Inflammatory macrophage treated with lipopolysaccharide for 4 hours (primary cell): ENCODE measurements around the gene PPARA.

ENCODE experiments used
- DNase-seq: peaks from one replicate; pipeline ENCODE4 v3.0.0-alpha.2; 2020

PPARA gene

DNA sequence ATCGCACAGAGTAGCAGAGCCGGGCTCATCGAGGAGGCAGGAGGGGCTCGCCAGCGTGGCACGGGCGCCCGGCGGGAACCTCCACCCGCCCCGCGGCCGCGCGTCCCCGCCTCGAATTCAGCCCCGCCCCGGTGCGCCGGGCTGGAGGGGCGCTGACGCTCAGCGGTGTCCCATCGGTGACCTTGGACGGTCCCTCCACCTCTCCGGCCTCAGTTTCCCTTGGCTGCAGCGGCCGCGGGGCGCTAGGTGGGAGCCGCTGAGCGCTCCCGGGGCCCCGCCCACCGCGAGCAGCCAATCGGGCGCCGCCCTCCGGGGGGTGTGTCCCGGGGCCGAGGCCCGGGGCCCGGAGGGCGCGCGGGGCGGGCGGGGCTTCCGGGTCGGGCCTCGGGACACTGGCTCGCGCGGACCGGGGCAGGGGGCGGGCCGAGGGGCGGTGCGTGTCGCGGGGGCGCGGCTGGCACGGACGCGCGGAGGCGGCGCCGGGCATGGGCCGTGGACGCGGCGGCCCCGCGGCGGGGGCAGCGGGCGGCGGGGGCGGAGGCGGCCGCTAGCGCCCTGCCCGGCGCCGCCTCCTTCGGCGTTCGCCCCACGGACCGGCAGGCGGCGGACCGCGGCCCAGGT, at the start of gene PPARA:
TSS of gene PPARA (plus strand) at position 493 of the 621 bp plus-strand sequence. CDS start 47,858 bp downstream, outside the sequence.
- peak; percentile 83 for DNase-seq

DNA sequence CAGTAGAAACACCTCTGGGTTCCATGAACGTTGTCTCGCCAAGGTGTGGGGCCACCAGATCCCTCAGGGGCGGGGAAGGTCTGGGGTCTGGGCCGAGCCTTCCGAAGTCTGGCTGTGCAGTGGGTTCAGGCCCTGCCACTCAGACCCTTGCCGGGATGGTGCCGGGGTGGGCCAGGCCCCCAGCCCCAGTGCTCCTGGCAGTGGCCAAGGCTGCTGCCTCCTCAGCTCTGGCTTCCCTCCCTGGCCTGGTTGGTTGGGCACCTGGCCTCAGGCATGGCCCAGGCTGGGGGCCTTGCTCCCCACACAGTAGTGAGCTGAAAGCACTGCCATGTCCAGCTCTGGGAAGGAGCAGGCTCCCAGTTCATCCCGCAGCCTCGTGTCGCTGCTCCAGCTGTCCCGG, 48.2 kb upstream of the PPARA start:
- no peak for DNase-seq

DNA sequence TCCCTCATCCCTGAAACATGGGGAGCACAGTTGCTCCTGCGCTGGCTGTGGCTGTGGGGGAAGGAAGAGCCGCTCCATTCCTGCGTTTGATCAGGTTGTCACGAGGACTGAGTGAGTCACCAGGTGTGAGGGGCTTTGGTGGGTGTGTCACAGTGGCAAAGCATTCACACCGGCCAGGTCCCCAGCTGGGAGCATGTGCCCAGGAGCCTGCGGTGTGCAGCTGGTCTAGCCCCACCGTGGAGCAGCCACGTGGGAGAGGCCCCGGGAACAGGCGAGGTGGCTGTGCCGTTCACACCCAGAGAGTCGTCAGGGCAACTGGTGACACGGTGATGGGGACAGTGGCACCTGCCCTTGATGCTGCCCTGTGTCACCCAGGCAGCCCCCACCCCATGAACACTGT, 47.6 kb upstream of the PPARA start:
- no peak for DNase-seq

DNA sequence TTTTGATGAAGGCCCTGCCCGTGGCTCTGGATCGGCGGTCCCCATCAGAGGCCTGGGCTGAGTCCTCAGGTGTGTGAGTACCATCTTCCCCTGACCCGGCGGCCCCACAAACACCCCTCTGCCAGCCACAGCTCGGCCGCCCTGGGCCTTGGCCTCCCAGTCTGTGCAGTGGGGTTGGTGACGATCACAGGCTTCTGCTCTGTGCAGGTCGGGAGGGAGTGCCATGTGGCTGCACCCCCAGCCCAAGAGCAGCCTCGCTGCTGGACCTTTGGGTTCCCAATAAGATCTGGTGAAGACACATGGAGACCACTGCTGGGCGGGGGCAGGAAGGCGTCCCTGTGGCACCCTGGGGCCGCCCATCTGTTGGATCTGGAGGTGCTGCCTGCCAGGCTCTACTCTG, 47.1 kb upstream of the PPARA start:
- no peak for DNase-seq

DNA sequence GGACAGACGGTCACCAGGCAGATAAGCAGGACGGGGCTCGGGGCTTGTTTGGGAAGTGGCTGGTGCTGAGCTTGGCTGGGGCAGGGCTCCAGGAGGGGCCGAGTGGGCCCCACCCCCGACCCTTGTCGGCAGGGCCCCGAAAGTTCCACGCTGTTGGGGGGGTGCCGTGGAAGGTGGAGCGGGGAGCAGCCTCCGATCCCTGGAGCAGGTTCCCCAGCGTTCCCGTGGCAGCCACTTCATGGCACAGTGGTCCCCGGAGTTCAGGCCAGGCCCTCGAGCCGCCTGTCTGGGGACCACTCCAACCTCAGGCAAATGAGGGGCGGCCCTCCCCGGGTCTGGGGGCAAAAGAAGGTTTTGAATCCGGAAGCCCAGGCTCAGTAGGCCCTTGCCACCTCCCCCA, 46.7 kb upstream of the PPARA start:
- DNase-seq: no peak

DNA sequence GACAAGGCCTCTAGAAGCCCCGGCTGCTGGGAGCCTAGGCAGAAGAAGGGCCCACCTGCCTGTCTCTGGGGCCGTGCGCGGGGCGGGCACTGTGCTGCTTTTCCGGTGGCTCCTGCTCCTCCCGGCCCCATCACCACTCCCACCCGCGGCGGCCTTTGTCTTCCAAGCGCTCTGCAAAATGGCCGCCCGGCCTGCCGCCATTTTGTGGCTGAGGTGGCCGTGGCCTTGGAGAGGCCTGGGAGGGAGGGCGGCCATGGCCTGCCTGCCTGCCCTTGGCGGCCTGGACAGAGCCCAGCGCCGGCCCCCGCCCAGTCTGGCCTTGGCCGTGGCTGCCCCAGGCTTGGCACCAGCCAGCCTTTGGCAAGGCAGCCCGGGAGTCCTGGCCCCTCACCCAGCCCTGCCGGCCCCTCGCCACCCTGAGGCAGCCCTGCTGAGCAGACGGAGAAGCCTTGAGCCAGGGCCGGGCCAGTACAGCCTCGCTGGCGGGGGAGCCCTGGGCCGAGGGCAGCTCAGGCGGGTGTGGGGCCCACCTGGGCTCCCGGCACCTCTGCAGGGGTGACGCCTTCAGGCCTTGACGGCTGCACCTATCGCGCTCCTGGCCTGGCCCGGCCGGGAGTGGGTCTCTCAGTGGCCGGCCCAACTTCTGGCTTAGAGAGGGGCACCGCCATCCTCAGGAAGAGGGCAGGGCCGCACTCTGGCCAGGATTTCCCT, 46.0 kb upstream of the PPARA start:
- no peak for DNase-seq

DNA sequence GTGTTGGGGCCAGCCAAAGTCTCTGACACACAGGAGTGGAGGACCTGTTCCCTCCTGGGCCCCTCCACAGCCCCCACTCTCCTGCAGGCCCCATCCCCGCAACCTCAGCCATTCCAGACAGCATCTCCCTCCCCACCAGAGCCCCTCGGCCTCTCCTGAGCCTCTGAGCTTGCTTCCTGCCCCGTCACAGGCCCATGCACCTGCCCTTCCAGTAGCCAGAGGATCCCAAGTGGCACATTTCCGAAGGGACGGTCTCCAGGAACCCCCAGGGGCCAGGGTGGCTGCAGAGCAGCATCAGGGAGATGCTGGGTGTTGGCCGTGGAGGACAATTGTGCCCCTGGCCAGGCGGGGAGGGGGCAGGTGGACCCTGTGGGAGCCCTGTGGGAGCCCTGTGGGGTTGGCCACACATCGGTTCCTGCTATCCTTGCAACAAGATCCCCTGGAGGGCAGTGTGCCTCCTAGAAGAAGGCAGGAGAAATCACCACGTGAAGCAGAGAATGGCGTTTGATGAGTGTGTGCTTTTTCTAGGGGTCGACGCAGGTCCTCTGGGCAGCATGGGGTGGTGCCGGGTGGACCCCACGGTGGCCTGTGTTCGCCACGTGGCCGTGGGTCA, 45.3 kb upstream of the PPARA start:
- no peak for DNase-seq

DNA sequence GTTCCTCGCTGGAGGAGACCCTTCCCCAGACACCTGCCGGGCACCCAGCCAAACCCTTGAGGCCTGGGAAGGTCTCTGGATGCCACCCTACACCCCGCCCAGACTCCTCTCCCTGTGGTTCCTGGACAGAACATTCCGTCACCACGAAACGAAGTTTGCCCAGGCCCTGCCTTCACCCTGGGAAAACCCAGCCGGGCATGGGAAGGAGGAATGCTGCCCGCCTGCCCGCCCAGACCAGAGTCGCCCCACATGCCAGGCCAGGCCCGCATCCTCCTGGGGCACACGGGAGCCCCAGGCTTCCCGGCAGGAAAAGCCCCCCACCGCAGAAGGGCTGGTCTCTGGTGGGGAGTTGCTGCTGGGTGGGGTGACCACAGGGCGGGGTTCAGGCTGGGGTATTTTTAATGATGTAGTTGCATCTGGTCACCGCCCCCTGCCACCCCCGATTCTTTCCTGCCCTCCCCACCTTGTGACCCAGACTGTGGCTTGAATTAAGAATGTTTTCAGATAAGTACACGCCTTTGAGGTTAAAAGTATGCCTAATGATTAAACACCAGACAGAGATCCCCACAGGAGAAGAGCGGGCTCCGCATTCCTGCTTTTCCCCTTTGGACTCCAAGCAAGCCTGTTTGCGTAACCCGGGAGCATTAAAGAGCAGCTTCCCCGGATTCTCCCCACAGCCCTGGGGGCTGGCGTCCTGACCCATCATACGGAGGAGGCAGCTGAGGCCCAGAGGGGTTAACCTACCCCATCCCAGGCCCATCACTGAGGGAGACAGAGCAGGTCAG, 44.6 kb upstream of the PPARA start:
- DNase-seq: no peak

DNA sequence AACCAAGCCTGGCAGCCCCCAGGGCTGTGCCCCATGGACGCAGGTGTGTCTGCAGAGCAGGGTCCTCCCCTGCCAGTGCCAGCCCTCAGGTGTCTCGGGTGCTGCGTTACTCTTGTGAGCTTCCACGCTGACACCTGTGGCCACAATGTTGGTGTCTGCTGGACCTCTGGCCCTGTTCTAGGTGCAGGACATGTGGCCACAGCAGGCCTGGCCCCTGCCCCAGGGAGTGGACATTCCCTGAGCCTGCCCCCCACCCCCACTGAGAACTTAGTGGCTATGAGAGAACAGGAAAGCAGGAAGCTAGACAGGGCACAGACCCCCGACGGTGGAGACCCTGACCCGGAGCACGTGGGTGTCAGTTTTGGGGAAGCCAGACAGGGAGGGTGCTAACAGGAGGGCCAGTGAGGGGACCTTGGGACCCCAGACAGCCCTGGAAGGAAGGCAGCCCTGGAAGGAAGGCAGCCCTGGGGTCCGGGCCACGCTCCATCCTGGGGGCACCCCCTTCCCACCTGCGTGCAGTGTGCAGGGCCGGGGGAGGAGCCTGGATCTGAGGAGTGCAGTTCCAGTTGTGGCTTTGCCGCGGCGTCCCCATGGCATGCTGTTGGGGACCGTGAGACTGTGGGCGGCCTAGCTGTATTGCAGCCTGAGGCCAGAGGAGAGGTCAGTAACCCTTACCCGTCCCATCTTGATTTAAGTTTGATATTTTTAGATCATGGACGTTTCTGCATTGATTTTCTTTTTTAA, 43.9 kb upstream of the PPARA start:
- no peak for DNase-seq

DNA sequence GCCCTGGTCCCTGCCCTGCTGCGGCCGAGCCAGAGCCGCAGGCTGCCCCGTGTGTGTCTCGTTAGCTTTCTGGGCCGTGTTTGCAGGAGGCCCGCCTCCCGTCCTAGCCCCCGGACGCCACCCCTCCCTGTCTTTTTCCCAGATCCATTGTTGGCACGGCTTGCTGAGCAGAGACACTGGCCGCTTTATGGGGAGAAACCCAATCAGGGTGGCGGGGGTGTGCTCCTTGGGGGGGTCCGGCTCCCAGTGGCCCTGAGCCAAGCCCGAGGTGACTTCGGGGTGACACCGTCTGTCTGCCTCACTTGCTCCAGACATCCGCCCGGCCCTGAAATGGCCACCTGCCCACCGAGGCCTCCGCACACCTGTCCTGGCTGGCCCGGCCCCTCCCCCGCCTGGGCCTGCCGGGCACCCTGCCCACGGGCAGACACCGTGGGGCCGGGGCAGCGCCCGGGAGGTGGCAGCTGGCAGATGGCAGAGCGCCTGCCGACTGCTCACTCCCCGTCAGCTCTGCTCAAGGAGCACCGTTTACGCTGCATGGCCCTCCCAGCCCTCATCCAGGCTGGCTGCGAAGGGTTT, 43.1 kb upstream of the PPARA start:
- no peak for DNase-seq

DNA sequence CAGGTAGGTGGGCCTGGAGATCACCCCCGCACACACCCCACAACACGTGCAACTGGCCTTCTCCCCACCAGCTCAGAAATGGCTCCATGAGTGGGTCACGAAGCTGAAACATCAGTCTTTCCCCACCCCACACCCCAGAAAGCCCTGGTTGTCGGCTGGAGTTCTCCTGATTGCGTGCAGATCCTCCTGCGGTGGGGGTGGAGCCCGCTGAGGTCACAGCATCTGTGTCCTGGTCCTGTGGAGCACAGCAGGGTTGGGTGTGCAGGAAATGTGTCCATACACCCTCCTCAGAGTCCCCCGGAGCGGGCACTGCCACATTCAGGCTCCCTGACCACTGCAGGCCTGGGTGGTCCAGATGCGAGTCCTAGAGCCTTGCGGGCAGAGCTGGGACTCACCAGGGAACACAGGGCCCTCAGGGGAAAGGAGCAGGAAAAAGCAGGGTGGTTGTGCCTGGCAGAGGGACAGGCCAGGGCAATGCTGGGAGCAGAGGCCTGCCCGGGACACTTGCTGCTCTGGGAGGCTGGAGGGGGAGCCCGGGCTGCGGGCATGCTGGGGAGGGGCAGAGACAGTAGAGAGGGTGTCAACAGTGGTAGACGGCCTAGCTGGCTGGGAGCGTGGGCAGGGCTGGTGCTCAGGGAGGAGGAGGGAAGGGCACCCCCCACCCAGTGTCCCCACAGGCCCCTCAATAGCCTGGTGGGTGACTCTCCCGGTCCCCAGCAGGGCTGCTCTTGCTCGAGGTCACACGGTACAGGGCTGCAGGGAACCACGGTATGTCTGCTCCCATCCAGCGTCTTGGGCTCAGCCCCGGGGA, 42.4 kb upstream of the PPARA start:
- DNase-seq: no peak

DNA sequence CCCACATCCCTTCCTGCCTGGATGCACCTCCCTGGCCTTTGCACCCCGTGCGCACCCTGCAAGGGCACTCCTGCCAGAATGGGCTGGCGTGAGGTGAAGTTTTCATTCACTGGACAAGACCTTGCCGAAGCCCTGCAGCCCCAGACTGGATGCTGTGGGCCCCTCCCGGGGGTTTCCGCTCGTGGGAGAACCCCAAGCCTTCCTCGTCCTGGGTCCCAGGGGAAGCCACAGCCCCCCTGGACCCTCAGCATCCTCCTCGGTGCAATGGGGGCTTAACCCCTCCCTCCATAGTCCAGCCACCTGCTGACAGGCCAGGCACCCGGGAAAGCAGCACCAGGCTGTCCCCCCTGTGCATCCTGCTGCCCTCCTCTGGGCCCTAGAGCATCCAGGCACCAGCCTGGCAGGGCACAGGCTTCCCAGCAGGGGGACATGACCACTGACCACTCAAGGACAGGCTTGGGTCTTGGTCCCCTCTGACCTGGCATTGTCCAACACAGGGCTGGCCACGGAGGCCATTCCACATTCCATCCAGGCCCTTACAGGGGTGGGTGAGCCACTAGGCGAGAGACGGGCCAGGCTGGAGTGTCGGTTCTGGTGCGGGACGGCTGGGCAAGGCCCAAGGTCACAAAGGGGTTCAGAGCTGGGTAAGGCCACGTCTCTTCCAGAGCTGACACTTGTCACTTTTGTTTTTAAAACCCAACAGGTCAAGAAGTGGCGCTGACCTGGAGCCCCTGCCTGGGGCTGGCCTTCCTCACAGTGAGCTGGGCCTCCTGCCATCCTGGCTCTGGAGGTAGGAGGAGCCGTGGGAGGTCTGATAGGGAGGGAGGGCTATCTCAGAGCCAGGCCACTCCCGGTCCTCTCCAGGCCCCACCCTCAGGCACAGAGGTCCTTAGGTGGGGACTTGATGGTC, 41.5 kb upstream of the PPARA start:
- no peak for DNase-seq

DNA sequence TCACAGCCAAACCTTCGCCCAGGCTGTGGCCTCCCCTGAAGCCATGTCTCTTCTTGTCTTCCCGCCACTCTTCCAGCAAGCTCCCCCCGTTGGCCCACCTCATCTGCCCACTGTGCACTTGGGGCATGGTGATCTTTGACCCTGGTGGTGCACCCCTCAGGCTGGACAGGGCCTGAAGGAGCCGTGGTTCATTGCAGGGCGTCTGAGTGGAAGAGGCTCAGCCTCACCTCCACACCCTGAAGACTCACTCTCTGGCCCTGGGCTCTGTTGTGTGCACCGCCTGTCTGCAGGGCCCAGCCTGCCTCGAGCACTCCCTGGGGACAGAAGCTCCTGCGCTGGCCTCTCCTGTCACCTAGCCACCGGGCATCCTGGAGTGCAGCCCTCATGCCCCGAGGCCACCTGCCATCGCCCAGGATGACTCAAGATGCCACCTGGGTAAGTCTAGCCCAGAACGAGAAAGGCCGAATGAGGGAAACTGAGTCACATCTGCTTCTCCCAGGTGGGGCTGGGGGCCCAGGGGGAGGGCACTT, 40.8 kb upstream of the PPARA start:
- no peak for DNase-seq

DNA sequence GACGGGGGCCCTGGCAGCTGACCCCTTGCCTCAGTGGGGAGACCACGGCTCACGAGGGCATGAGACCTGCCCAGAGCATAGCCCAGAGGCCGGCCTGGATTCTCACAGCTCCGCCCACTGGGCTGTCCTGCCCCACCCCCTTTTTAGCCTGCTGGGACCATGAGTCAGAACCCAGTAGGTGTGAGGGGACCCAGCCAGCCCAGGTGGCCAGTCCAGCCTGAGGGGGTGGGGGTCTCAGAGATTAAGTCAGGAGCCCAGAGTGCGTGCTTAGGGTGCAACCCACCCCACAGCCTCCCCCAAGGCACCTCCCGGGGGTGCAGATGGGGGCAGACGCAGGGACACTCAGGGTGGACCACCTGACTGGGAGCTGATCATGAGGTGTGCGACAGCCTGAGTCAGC, 40.1 kb upstream of the PPARA start:
- no peak for DNase-seq

DNA sequence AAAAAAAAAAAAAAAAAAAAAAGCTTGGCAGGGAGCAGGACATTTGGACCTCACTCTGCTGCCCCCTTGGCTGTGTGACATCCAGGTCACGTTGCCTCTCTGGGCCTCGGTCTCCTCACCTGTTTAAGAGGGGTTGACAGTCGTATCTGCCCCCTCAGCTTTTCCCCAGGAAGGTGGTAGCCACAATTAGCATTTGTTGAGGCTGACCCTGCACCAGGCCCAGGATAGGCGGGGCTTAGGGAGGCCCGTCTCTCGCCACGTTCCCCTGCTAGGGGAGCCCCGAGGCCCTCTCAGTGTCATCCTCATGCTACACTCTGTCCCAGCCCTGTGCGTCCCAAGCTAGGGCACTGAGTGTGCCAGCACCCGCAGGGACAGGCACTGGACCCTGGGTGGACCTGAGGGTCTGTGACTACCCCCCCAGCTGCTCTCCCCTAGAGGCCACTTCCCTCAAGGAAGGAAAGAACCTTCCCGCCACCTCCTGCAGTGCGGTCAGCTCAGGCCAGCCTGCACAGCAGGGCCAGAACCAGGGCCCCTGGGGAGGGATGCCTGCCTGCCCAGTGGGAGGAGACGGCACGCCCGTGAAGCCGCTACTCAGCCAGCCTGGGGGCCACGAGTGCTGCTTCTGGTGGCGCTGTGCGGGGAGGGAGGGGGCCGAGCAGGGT, 38.5 kb upstream of the PPARA start:
- no peak for DNase-seq

DNA sequence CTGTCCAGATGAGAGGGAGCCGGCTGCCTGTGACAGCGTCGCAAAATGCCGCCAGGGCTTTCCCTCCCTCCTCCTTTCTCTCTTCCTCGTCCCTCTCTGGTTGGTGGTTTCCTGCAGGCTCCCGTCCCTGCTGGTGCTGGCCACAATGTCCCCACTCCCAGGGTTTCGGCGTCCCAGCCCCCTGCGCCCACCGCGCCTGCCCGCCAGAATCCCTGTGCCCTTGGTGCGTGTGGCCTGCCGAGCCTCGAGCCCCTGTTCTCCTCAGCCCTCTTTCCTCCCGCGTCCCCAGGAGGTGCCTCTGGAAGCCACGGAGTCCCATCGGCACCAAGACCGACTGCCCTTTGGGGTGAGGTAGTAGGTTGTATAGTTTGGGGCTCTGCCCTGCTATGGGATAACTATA, 37.9 kb upstream of the PPARA start:
- DNase-seq: no peak

DNA sequence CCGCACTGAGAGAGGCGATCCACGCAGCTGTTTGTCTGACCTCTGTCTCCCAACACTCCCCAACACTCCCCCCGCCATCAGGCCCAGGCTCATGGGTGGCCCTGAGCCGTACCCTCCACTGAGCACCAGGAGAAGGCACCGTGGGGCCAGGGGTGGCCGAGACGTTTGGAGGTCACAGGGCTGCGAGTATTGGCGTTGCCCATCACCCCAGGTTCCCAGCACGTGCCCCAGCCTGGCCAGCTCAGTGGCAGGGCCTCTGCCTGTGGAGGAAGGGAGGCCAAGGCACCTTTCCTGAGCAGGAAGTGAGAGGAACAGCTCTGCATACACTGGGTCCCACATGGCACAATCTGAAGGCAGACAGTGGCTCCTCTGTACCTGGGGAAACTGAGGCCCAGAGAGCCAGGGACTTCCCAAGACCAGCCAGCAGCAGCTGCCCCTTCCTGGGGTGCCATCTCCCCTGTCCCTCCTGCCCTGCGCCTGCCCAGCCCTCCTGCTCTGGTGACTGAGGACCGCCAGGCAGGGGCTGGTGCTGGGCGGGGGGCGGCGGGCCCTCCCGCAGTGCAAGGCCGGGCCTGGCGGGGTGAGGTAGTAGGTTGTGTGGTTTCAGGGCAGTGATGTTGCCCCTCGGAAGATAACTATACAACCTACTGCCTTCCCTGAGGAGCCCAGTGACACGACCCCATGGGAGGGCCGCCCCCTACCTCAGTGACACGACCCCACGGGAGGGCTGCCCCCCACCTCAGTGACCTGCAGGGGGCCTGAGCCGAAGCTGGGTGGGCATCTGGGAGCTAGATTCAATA, 37.0 kb upstream of the PPARA start:
- no peak for DNase-seq

DNA sequence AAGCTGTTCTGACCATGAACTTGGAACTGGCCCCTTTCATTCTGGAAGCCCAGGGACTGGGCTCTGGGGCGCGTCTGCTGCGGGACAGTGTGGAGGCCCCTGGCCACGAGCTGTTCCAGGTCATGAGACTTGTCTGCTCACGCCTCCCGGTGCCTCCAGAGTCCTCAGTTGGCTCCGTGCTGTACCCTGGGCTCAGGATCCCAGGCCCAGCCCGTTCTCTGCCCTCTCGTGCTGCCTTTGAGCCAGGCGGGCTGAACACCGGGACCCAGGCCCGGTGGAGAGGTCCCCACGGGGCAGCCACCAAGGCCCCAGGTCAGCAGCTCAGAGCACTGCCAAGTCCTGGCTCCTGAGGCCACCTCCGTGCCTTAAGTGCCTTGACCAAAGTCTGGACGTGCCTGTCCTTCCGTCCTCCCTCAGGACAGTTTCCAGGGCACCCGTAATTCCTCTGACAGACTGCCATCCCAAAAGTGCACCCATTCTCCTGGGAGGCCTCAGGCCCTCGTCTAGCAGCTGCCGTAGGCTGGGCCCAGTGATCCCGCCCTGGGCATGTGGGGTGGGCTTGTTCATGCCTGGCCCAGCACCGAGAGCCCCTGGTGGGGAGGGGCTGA, 36.3 kb upstream of the PPARA start:
- no peak for DNase-seq
